HT1080 (cell line): Measurements from ENCODE around the gene ZNF579. TPM values are rescaled to one million over a fixed set of nuclear protein-coding genes. Genes with fewer than 3 reads are reported as not detected.
"Not testable (repeated sequence)": the region's sequence is repeated elsewhere in the genome, so short reads cannot be mapped to it uniquely, and the experiment has no call there.

Experiments used
- DNase-seq: peaks from one replicate; pipeline ENCODE4 v3.0.0-alpha.2; 2015; ENCODE audit warnings: low read depth
- total RNA-seq: library from RNA; depleted of rRNA; stranded (reverse); fragments of >200 nt; shearing (Covaris generic); gene quantifications from 2 replicates; pipeline ENCODE4 v1.2.3, GENCODE V29; 2014; rRNA removed

Gene ZNF579
- total RNA-seq, 1 experiment from 2014 or later, result 8.2 TPM

DNA sequence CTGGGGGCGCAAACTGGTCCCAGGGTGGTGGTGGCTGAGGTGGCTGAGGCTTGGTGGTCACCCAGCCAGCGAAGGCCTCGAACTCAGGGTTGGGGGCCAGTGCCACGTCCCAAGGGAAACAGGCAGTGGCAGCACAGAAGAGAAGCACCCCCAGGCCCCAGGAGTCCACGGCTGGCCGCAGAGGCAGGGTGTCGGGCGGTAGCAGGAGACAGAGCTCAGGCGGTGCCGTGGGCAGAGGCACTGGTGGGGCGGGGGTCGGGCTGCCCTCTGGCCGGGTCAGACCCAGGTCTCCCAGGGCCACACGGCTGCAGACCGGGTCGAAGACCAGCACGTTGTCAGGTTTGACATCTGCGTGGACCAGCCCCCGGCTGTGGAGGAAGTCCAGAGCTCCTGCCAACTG lies 39.6 kb downstream of the ZNF579 start:
- no peak for DNase-seq

GRCh38 chr19:55540619-55541018 lies 40.0 kb downstream of the ZNF579 start:
- no peak for DNase-seq

GRCh38 chr19:55539090-55539984 lies 41.3 kb downstream of the ZNF579 start:
- DNase-seq, result no peak

GRCh38 chr19:55538132-55538531 lies 42.5 kb downstream of the ZNF579 start:
- DNase-seq, result no peak

GRCh38 chr19:55537741-55538111 lies 42.9 kb downstream of the ZNF579 start:
- no peak for DNase-seq

DNA sequence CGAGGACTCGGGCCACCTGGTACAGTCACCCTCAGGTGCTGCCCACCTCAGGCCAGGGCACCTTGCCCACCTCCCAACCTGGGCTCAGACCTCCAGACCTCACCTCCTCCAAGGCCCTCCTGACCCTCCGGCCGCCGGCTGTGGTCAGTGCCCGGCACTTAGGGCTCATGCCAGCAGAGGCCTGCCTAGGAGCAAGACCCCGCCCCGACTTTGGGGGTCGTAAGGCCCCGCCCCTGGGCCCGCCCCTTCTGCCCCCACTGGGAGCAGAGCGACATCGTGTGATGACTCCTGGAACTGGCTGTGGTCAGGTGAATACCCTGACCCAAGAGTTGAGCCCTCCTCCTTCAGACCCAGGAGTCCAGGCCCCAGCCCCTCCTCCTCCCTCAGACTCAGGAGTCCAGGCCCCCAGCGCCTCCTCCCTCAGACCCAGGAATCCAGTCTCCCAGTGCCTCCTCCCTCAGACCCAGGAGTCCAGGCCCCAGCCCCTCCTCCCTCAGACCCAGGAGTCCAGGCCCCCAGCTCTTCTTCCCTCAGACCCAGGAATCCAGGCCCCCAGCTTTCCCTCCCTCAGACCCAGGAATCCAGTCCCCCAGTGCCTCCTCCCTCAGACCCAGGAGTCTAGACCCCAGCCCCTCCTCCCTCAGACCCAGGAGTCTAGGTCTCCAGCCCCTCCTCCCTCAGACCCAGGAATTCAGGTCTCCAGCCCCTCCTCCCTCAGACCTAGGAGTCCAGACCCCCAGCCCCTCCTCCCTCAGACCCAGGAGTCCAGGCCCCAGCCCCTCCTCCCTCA lies 43.5 kb downstream of the ZNF579 start, which contains the start of gene SBK2:
TSS of gene SBK2 (minus strand) at position 183 of the 790 bp plus-strand sequence. CDS start 839 bp downstream, outside the sequence.
- DNase-seq, result no peak

- no peak for DNase-seq
These were observed 44.3 kb downstream of the ZNF579 start for GRCh38 chr19:55536366-55536765.

- no peak for DNase-seq
These were observed 44.7 kb downstream of the ZNF579 start for GRCh38 chr19:55535965-55536350.

GRCh38 chr19:55535173-55535964 lies 45.3 kb downstream of the ZNF579 start:
- DNase-seq, result no peak

GRCh38 chr19:55534280-55534679 lies 46.4 kb downstream of the ZNF579 start:
- not testable (repeated sequence) for DNase-seq

DNA sequence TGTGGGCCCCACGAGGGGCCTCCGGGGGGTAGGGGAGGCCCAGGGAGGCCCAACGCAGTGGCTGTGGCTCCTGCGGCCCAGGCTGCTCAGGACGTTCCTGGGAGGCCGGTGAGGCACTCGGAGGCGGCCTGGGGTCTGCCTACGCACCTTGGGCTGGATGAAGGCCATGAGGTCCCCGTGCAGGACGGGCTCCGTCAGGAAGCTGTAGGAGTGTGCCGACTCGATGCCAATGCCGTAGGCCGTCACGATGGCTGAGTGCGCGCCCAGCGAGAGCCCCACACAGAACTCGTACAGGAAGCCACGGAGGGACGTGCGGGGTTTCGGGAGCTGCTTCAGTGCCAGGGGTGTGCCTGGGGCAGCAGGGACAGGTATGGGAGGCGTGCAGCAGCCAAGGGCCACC lies 49.7 kb downstream of the ZNF579 start:
- DNase-seq, result no peak

DNA sequence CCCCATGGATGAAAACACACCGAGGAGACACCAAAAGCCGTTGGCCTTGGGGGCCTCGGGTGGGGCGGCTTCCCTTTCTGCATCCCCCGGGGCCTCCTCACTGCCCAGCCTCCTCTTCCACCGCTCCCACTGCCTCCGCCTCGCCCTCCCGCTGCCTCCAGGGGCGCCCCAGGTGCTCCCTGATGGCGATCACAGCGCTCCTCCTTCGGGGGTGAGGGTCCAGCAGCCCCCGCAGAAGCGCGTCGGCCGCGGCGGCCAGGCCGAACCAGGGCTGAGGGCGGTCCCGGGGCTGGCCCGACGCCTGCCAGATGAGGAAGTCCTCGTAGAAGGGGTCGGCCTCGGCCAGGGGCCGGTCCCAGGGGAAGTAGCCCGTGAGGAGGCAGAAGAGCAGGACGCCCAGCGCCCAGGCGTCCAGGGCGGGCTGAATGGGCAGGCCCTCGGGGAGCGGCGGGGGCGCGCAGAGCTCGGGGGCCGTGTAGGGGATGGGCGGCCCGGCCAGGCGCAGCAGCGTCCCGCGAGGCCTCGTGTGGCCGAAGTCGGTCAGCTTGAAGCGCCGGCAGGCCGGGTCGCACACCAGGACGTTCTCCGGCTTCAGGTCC lies 50.9 kb downstream of the ZNF579 start:
- DNase-seq, result no peak

- DNase-seq, result no peak
These were observed 52.4 kb downstream of the ZNF579 start for GRCh38 chr19:55528030-55528803.

DNA sequence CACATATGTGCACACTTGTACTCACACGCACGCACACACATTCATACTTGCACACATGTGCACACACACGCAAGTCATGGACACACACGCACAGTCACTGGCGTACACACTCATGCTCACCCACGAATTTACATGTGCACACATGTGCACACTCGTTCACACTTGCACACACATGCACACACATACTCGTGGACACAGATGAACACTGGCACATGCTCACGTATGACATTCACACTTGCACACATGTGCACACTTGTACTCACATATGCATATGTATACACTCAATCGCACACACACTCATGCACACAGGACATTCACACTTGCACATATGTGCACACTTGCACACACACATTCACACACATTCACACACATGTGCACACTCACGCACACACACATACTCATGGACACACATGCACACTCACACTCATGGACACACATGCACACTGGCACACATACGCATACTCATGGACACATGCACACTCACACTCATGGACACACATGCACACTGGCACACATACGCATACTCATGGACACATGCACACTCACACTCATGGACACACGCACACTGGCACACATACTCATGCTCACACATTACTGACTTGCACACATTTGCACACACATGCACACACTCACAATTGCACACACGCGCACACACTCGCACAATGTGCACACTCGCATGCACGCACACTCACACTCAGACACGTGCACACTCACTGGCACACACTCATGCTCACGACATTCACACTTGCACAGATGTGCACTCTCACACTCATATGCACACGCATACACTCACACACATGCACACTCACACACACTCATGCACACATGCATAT lies 53.2 kb downstream of the ZNF579 start:
- no peak for DNase-seq

Other genes starting within 250 kb of the ZNF579 start
- 2.4 and 5.8 TPM in 2 replicates for gene KMT5C, start 241.0 kb downstream of the ZNF579 start, total RNA-seq
- gene COX6B2, start 226.1 kb downstream of the ZNF579 start, total RNA-seq, result not detected in 2 replicates
- gene GARIN5B, start 217.6 kb downstream of the ZNF579 start, total RNA-seq, result not detected in 2 replicates
- gene IL11, start 210.4 kb downstream of the ZNF579 start, total RNA-seq, result 52.7 and 56.0 TPM in 2 replicates
- gene TMEM190, start 204.0 kb downstream of the ZNF579 start, total RNA-seq, result not detected in 2 replicates
- gene TMEM238, start 196.6 kb downstream of the ZNF579 start, total RNA-seq, result 1.1 and 1.3 TPM in 2 replicates
- 733 and 1,703 TPM in 2 replicates for gene RPL28, start 194.9 kb downstream of the ZNF579 start, total RNA-seq
- gene UBE2S, start 173.1 kb downstream of the ZNF579 start, total RNA-seq, result 646 and 1,047 TPM in 2 replicates
- gene SHISA7, start 137.5 kb downstream of the ZNF579 start, total RNA-seq, result not detected in 2 replicates
- gene ISOC2, start 119.2 kb downstream of the ZNF579 start, total RNA-seq, result 82.1 and 89.8 TPM in 2 replicates
- 0.10 TPM in 1 of 2 replicates, not detected in the other for gene C19orf85, start 116.1 kb downstream of the ZNF579 start, total RNA-seq
- 2.4 and 4.6 TPM in 2 replicates for gene ZNF628, start 104.2 kb downstream of the ZNF579 start, total RNA-seq
- 27.4 and 31.7 TPM in 2 replicates for gene NAT14, start 95.7 kb downstream of the ZNF579 start, total RNA-seq
- 0.05 and 0.07 TPM in 2 replicates for gene SSC5D, start 92.4 kb downstream of the ZNF579 start, total RNA-seq
- gene SBK2, start 43.7 kb downstream of the ZNF579 start, total RNA-seq, result not detected in 2 replicates
- gene SBK3, start 35.3 kb downstream of the ZNF579 start, total RNA-seq, result not detected in 2 replicates
- gene FIZ1, start 18.7 kb upstream of the ZNF579 start, total RNA-seq, result 6.0 and 10.0 TPM in 2 replicates
- gene ZNF524, start 19.4 kb upstream of the ZNF579 start, total RNA-seq, result 18.8 and 26.2 TPM in 2 replicates
- gene ZNF865, start 24.8 kb upstream of the ZNF579 start, total RNA-seq, result 2.2 and 3.8 TPM in 2 replicates
- 4.1 and 6.1 TPM in 2 replicates for gene ZNF784, start 43.7 kb upstream of the ZNF579 start, total RNA-seq
- 16.5 and 55.3 TPM in 2 replicates for gene ZNF580, start 60.2 kb upstream of the ZNF579 start, total RNA-seq
- 23.7 and 29.5 TPM in 2 replicates for gene ZNF581, start 62.8 kb upstream of the ZNF579 start, total RNA-seq
- 14.0 and 17.6 TPM in 2 replicates for gene CCDC106, start 67.4 kb upstream of the ZNF579 start, total RNA-seq
- gene U2AF2, start 74.2 kb upstream of the ZNF579 start, total RNA-seq, result 334 and 352 TPM in 2 replicates
- gene EPN1, start 94.4 kb upstream of the ZNF579 start, total RNA-seq, result 97.4 and 122 TPM in 2 replicates
- not detected in 2 replicates for gene NLRP9, start 157.6 kb upstream of the ZNF579 start, total RNA-seq
- gene RFPL4A, start 178.2 kb upstream of the ZNF579 start, total RNA-seq, result 0.13 and 0.18 TPM in 2 replicates
- gene RFPL4AL1, start 188.3 kb upstream of the ZNF579 start, total RNA-seq, result not detected in 2 replicates